ENCODE data around the gene PDCD10.
A peak's percentile ranks its signal among the peaks of the same experiment; 100 is the strongest.

The PDCD10 gene

DNA sequence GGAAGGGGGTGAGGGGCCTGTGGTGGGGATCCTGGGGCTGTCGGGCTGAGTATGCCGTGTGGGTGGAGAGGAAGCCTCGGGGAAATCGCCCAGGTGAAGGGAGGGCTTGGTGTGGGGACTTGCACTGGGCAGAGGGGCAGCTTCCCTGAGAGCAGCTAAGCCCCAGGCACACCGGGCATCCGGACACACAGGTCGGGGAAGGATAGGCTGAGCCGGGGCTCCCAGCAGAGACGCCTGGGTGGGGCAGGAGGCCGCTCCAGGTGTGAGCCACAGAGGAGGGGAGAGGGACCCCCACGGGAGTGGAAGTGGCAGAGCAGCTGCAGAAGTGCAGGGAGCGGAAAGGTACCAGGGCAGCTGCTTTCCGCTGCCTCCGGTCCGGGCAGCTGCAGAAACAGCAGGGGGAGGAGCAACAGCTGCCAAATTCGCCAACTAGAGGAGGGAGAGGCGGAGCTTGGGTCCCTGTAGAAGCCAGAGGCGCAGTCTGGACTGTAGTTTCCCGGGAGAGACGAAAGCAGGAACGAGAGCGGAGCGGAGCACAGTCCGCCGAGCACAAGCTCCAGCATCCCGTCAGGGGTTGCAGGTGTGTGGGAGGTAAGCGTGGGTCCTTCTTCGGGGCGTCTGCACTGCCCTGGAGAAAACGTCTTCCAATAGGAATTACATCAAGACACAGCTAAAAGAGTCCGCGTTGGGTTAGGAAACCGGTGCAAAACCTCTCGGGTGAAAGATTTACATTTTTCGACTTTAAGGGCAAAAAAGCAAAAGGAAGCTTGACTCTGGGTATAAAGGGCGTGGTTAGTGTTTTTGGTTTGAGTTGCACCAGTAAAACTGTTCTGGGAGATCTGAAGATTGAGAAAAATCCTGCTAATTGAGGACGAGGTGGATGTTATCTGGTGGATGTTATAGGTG is 794 bp upstream of the PDCD10 start, which contains the start of gene SERPINI1:
TSS of gene SERPINI1 (plus strand) at position 489 of the 906 bp plus-strand sequence. CDS start 53,408 bp downstream, outside the sequence.
- peak; percentile 71 for DNase-seq (ENCODE audit: low spot score)

- no peak for DNase-seq (ENCODE audit: low spot score)
These were observed 663 bp downstream of the PDCD10 start for GRCh38 chr3:167733961-167734497.

- no peak for DNase-seq (ENCODE audit: low spot score)
These were observed 2.2 kb downstream of the PDCD10 start for GRCh38 chr3:167732313-167733065.

DNA sequence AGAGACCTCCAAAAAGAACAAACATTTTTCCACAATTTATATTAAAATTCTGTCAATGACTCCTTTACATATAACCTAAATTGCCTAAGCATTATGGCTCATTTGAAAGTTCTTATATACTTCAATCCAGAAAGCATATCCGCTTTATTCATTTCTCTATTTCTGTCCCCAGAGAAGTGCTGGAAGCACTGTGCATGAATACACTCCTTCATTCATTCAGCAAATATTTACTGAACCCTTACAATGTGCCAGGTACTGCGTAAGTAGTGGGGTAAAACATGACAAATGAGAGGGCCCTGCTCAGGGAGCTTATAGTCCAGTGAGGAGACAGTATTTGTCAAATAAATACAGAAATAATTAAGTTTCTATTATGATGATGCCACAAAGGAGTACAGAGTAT is 3.3 kb downstream of the PDCD10 start:
- DNase-seq (ENCODE audit: low spot score) = no peak

DNA sequence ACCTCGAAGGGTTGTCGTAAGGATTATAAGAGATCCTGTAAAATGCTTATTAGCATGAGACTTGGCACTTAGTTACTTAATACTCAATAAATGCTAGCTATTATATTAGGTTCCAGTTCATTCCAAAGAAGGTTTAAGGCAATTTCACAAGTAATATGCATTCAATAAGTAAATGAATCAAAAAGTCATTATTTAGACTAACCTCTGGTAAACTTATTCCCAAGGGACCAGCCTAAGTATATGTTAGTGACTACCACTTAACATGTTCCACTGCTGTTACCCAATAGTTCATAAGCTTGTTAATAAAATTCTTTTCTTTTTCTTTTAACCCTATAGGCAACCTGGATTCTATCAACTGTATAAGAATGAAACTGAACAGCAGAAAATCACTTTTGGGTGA is 5.1 kb downstream of the PDCD10 start:
- no peak for DNase-seq (ENCODE audit: low spot score)

DNA sequence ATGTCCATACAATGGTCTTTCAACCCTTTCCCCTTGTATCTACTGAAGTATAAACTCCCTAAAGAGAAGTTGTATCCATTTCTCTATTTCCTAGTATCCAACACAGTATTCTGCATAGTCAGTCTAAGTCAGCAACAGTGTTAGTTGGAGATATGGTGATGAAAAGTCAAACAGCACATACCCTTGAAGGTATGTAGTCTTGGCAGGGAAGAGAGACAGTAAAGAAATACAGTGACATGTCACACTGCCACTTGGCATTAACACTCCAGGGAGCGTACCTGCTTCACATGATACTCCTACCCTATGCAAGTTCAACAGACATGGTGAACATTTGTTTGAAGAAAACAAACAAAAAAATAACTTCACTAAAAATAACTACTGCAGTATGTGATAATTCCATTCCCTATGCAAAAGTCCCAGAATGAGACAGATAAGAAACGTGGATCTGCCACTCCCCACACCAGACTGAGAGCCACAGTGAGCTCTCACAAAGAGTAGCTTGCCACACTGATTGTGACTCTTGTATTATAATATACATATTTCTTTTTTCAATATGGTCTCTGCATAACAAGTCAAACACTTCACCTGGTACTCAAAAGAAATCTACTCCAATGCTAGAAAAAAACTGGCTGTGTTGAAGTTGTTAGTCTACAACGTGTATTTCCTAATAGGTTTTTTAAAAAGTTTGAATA is 5.9 kb downstream of the PDCD10 start:
- DNase-seq (ENCODE audit: low spot score) = no peak

DNA sequence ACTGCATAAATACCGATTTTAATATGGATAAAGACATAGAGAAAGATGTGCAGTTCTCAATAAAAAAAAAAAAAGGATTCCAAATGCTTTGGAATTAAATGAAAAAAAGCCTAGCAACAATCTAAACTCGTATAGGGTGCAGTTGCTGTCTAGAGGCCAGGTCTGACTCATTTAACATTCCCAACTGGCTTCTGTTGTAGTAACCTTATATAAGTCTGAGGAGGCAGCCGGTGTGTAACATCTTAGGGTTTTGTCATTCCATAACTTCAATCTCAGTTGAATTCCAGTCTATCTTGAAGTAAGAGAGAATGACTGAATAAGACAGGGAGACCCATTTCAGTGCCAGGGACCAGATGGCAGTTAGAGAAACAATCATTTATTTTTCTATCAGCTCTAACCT is 6.5 kb downstream of the PDCD10 start:
- no peak for DNase-seq (ENCODE audit: low spot score)

GRCh38 chr3:167723872-167724271 is 10.8 kb downstream of the PDCD10 start:
- no peak for DNase-seq (ENCODE audit: low spot score)

DNA sequence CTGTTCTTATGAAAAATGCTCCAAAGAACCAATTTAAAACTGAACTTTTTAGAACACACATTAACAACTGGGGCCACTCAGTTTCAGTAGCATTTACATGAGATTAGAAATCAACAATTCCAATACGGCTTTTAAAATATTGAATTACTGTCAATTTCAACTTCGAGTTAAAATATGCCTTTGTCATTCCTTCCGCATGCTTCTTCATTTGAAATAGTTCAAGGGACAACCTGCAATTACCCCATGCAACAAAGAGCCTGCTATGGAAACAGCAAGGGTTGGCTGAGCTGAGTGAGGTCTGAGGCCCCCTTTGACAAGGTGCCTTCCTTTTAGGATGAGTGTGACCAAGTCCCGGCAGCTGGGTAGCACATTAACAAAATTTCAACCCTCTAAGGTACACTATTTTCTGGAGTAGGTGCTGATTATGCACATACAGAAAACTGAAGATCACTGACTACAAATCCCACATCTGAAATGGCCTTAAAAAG is 11.6 kb downstream of the PDCD10 start:
- no peak for DNase-seq (ENCODE audit: low spot score)

GRCh38 chr3:167718582-167718981 is 16.1 kb downstream of the PDCD10 start:
- no peak for DNase-seq (ENCODE audit: low spot score)

DNA sequence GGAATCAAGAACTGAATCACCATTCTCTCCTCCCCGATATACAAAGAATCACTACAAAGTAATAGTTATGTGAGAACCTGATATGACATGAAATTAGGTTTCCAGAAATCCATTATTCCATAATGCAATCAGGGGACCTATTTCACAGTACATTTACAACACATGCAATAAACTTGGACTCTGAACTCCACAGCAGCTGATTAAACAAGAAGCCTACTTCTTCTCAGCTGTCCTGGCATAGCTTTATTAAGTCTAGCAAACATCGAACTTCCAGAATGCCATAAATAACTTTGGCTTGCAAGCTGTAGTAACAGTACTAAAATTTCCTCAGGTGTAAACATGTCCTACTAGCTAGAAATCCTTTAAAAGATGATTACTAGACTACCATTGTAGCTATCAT is 17.8 kb downstream of the PDCD10 start:
- DNase-seq (ENCODE audit: low spot score) = no peak

GRCh38 chr3:167714871-167715270 is 19.8 kb downstream of the PDCD10 start:
- DNase-seq (ENCODE audit: low spot score) = no peak

- DNase-seq (ENCODE audit: low spot score) = no peak
These were observed 22.2 kb downstream of the PDCD10 start for GRCh38 chr3:167712445-167712844.

DNA sequence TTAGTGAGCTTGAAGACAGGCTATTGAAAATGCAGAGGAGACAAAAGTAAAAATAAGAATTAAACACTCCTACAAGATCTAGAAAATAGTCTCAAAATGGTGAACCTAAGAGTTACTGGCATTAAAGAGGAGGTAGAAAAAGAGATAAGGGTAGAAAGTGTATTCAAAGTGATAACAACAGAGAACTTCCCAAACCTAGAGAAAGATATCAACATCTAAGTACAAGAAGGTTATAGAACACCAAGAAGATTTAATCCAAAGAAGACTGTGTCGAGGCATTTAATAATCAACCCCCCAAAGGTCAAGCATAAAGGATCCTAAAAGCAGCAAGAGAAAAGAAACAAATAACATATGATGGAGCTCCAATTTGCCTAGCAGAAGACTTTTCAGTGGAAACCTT is 23.3 kb downstream of the PDCD10 start:
- no peak for DNase-seq (ENCODE audit: low spot score)

GRCh38 chr3:167710552-167710951 is 24.1 kb downstream of the PDCD10 start:
- no peak for DNase-seq (ENCODE audit: low spot score)

- DNase-seq (ENCODE audit: low spot score) = no peak
These were observed 25.0 kb downstream of the PDCD10 start for GRCh38 chr3:167709690-167710089.

DNA sequence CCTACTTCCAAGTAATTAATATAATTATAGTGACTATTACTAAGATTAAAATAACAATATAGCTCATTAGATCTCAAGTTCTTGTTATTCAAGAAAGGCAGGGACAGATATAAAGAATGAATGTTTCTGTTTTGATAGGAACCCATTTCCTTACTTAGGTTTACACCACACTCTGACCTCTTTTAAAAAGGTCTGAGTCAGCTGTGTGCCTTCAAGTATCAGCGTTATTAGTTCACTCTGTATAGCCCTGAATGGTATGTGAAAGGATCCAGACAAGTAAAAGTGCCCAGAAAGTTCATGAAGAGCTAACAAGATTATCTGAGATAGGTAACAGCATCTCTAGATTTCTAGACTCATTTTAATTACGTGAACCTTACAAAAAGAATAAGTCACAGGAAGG is 28.9 kb downstream of the PDCD10 start:
- no peak for DNase-seq (ENCODE audit: low spot score)

- DNase-seq (ENCODE audit: low spot score) = no peak
These were observed 33.8 kb downstream of the PDCD10 start for GRCh38 chr3:167700926-167701325.

DNA sequence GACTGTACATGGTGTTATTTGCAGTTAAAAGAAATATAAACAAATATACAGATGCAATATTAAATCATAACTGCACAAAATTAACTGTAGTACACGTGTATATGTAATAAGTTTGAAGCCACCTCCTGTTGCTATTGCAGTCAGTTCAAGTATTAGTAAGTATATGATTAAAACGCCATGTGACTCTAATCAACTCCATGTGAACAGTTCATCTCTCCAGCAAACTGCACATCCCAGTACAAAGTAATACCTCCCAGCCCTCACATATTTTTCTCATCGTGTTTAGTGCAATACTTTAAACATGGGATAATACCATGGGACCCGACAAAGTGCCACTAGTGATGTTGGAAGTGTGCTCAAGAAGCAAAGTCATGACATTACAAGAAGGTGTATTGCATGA is 34.6 kb downstream of the PDCD10 start:
- DNase-seq (ENCODE audit: low spot score) = no peak

- DNase-seq (ENCODE audit: low spot score) = no peak
These were observed 40.6 kb downstream of the PDCD10 start for GRCh38 chr3:167694121-167694520.

DNA sequence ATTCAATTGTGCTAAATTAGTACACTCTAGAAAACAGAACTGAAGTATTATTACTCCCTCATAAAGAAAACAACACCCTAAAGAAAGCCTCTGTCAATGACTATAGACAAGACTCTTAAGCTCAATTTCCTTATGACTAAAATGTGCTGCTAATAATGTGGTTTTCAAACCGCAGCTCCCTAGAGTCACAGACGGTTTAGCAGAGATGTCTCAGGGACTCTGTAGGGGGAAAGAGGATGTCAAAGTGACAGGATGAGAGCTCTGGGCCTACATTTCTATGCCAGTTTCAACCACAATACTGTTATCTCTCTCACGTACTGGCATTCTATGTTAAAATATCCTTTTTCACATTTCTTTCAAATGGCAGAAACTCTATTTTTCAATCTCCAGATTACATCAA is 43.3 kb downstream of the PDCD10 start:
- DNase-seq (ENCODE audit: low spot score) = peak; percentile 39

DNA sequence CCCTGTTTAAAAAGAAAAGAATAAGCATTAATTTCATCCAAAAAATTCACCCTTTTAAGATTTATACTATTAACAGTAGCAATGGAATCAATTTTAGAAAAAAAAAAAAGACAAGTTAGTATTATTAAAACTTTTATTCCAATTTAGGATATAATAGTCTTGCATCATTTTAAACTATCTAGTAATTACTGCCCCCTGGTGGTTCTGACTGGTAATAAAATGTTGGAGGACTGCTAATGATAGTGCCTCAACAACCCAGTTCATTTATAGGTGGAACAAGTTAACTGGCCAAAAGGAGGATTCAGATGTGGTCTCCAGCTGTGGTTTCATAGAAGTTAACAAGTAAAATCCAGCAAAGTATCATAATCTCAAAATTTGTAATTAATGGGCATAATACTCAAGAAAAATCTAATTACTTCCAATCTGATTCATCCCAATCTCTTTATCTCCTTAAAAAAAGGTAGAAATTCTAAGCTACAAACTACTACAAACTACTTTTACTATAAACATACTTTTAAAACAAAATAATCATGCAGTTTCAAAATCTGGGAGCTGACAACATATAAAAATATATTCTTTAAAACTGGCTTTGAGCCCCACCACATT is 50.2 kb downstream of the PDCD10 start:
- DNase-seq (ENCODE audit: low spot score) = peak; percentile 42

Measured in germinal center (tissue), 1 donor.